ENCODE measurements around the gene KLHL17. TPM values are rescaled to one million over a fixed set of nuclear protein-coding genes. Genes with fewer than 3 reads are reported as not detected.
A peak's percentile ranks its signal among the peaks of the same experiment; 100 is the strongest.

KLHL17 gene
- total RNA-seq, 2 experiments from 2014 or later = 23.6 to 27.1 TPM

GRCh38 chr1:953524-954320 lies 6.7 kb upstream of the KLHL17 start:
- Mint-ChIP-seq H3K27me3 (no peaks in the 10 kb centered on the region), H3K4me3 (no peak overlapping the region), H3K27ac (no peak overlapping the region), H3K9me3 (no peaks in the 10 kb centered on the region), H3K4me1 (peaks cover 14% of the 10 kb centered on the region), H3K36me3 (ENCODE audit: low read depth) (peaks cover 40% of the 10 kb centered on the region)
- CTCF ChIA-PET = no interaction called here
- DNase-seq = no peak
- POLR2A ChIA-PET = no interaction called here

- Mint-ChIP-seq H3K4me1 (peaks cover 14% of the 10 kb centered on the region), H3K4me3 (no peak overlapping the region), H3K36me3 (ENCODE audit: low read depth) (peaks cover 32% of the 10 kb centered on the region), H3K27ac (no peak overlapping the region), H3K27me3 (no peaks in the 10 kb centered on the region), H3K9me3 (no peaks in the 10 kb centered on the region)
- CTCF ChIA-PET = interaction anchor here (1.6 kb wide), 1 partner anchor 50 kb away, joined by 4 read pairs; no protein-coding TSS in a partner anchor
- no peak for DNase-seq
- POLR2A ChIA-PET = no interaction called here
Measured at GRCh38 chr1:954927-955326, 5.5 kb upstream of the KLHL17 start.

- CTCF ChIA-PET = interaction anchor here (1.6 kb wide), 1 partner anchor 51 kb away, joined by 4 read pairs; no protein-coding TSS in a partner anchor
- POLR2A ChIA-PET = no interaction called here
- Mint-ChIP-seq H3K9me3 (no peaks in the 10 kb centered on the region), H3K27ac (no peak overlapping the region), H3K4me3 (no peak overlapping the region), H3K27me3 (no peaks in the 10 kb centered on the region), H3K4me1 (peaks cover 18% of the 10 kb centered on the region), H3K36me3 (ENCODE audit: low read depth) (peaks cover 26% of the 10 kb centered on the region)
- DNase-seq = no peak
Measured at GRCh38 chr1:955474-955873, 4.9 kb upstream of the KLHL17 start.

GRCh38 chr1:956636-957035 lies 3.7 kb upstream of the KLHL17 start:
- ChIA-PET CTCF (interaction anchor here (1.3 to 1.7 kb wide), 3 partner anchors 28 to 67 kb away, joined by 3 to 4 read pairs (median 3); no protein-coding TSS in a partner anchor), POLR2A (no interaction called here)
- Mint-ChIP-seq H3K27me3 (no peaks in the 10 kb centered on the region), H3K4me1 (peaks cover 20% of the 10 kb centered on the region), H3K9me3 (no peaks in the 10 kb centered on the region), H3K4me3 (no peak overlapping the region), H3K27ac (no peak overlapping the region), H3K36me3 (ENCODE audit: low read depth) (peaks cover 16% of the 10 kb centered on the region)
- no peak for DNase-seq

- H3K9me3 Mint-ChIP-seq = no peaks in the 10 kb centered on the region
- CTCF ChIA-PET = interaction anchor here (0.5 to 1.5 kb wide), 4 partner anchors 15 to 333 kb away, joined by 3 to 4 read pairs (median 4); no protein-coding TSS in a partner anchor
- DNase-seq = peak; percentile 94
- POLR2A ChIA-PET = no interaction called here
- peak within 1 kb of the TSS; percentile 95 for H3K4me3 Mint-ChIP-seq
- peak within 1 kb of the TSS; percentile 90 for H3K27ac Mint-ChIP-seq
- peaks cover 14% of the 10 kb centered on the region for H3K36me3 Mint-ChIP-seq (ENCODE audit: low read depth)
- H3K4me1 Mint-ChIP-seq = peaks cover 25% of the 10 kb centered on the region
- H3K27me3 Mint-ChIP-seq = no peaks in the 10 kb centered on the region
Measured at GRCh38 chr1:958823-959730, 1.3 kb upstream of the KLHL17 start, which contains the start of gene NOC2L. NOC2L (minus strand) TSS chr1:959256; CDS start chr1:959240, 16 bp downstream.

GRCh38 chr1:959731-960362 lies 537 bp upstream of the KLHL17 start:
- Mint-ChIP-seq H3K4me3 (peak overlapping the region; percentile 95), H3K36me3 (ENCODE audit: low read depth) (peaks cover 9% of the 10 kb centered on the region), H3K9me3 (no peaks in the 10 kb centered on the region), H3K4me1 (peaks cover 25% of the 10 kb centered on the region), H3K27me3 (no peaks in the 10 kb centered on the region), H3K27ac (peak overlapping the region; percentile 82)
- CTCF ChIA-PET = interaction anchor here (1.2 to 1.5 kb wide), 2 partner anchors 16 to 332 kb away, joined by 3 to 4 read pairs; no protein-coding TSS in a partner anchor
- POLR2A ChIA-PET = no interaction called here
- no peak for DNase-seq

GRCh38 chr1:961132-961669 lies 817 bp downstream of the KLHL17 start:
- Mint-ChIP-seq H3K4me1 (peaks cover 29% of the 10 kb centered on the region), H3K27ac (no peak overlapping the region), H3K36me3 (ENCODE audit: low read depth) (peaks cover 3% of the 10 kb centered on the region), H3K27me3 (no peaks in the 10 kb centered on the region), H3K9me3 (no peaks in the 10 kb centered on the region), H3K4me3 (peak overlapping the region; percentile 56)
- no peak for DNase-seq
- ChIA-PET POLR2A (no interaction called here), CTCF (no interaction called here)

GRCh38 chr1:962381-963300 lies 2.3 kb downstream of the KLHL17 start:
- CTCF ChIA-PET = interaction anchor here (1.2 kb wide), 1 partner anchor 10 kb away, joined by 3 read pairs; no protein-coding TSS in a partner anchor
- H3K36me3 Mint-ChIP-seq (ENCODE audit: low read depth) = peaks cover 3% of the 10 kb centered on the region
- peaks cover 30% of the 10 kb centered on the region for H3K4me1 Mint-ChIP-seq
- H3K4me3 Mint-ChIP-seq = peak overlapping the region; percentile 61
- DNase-seq = no peak
- H3K27me3 Mint-ChIP-seq = no peaks in the 10 kb centered on the region
- POLR2A ChIA-PET = interaction anchor here (0.6 kb wide), 1 partner anchor 651 kb away, joined by 3 read pairs; no protein-coding TSS in a partner anchor
- no peak overlapping the region for H3K27ac Mint-ChIP-seq
- H3K9me3 Mint-ChIP-seq = no peaks in the 10 kb centered on the region

- CTCF ChIA-PET = interaction anchor here (1.2 kb wide), 1 partner anchor 9 kb away, joined by 3 read pairs; no protein-coding TSS in a partner anchor
- DNase-seq = no peak
- Mint-ChIP-seq H3K9me3 (no peaks in the 10 kb centered on the region), H3K36me3 (ENCODE audit: low read depth) (peaks cover 3% of the 10 kb centered on the region), H3K4me1 (peaks cover 24% of the 10 kb centered on the region), H3K27me3 (peaks cover under 1% of the 10 kb centered on the region), H3K27ac (no peak overlapping the region), H3K4me3 (no peak overlapping the region)
- POLR2A ChIA-PET = no interaction called here
Measured at GRCh38 chr1:963301-963651, 2.9 kb downstream of the KLHL17 start.

- H3K9me3 Mint-ChIP-seq = no peaks in the 10 kb centered on the region
- peaks cover 3% of the 10 kb centered on the region for H3K36me3 Mint-ChIP-seq (ENCODE audit: low read depth)
- DNase-seq = no peak
- ChIA-PET CTCF (interaction anchor here (1.2 kb wide), 1 partner anchor 8 kb away, joined by 3 read pairs; no protein-coding TSS in a partner anchor), POLR2A (no interaction called here)
- no peak overlapping the region for H3K27ac Mint-ChIP-seq
- peaks cover 21% of the 10 kb centered on the region for H3K4me1 Mint-ChIP-seq
- no peak overlapping the region for H3K4me3 Mint-ChIP-seq
- peaks cover 3% of the 10 kb centered on the region for H3K27me3 Mint-ChIP-seq
Measured at GRCh38 chr1:963746-964525, 3.6 kb downstream of the KLHL17 start.

Measured in activated CD4-positive, alpha-beta T cell treated with anti-CD3 and anti-CD28 coated beads, Interleukin-2, amount 10 ng/mL, durations not matched to agents 7 days and 5 days (primary cell).